ENCODE results near the gene VEGFB.

The VEGFB gene

DNA sequence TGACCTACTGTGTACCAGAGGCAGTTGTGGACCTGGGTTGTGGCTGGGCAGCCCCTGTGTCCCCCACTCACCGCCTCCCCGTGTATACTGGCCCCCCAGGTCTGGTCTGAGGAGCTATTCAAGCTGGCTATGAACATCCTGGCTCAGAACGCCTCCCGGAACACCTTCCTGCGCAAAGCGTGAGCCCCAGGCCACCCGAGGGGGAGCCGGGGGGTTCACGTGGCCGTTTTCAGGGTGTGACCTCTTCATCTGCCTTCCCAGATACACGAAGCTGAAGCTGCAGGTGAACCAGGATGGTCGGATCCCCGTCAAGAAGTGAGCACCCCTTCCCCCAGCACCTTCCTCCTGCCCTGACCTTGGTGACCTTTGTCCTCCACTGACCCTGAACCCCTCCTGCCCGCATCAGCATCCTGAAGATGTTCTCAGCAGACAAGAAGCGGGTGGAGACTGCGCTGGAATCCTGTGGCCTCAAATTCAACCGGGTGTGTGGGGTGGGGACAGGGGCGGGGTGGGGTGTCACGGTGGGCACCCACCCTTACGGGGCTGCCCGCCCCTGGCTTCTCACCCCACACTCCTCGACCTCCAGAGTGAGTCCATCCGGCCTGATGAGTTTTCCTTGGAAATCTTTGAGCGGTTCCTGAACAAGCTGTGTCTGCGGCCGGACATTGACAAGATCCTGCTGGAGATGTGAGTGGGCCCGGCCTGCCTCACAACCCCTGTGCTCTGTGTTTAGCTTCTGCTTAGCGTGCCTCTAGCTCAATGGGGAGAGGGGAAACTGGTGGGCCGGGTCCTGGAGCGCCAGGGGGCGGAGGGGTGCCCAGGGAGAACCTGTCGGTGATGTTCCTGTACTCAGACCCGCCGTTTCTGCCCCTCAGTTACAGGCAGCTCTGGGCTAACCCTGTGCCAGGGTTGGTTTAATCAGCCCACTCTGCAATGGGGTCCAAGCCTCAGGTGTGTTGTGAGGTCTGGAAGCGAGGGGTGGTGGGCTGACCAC lies 21.0 kb downstream of the VEGFB start:
- peaks cover 13% of the 10 kb centered on the region for H3K4me1 ChIP-seq (ENCODE audit: control insufficient read depth, insufficient read depth, low read length)
- H3K9ac ChIP-seq (ENCODE audit: low read depth, low read length): no peak overlapping the region
- H3K9me3 ChIP-seq (ENCODE audit: control insufficient read depth, insufficient read depth, low read length): no peaks in the 10 kb centered on the region
- no peaks in the 10 kb centered on the region for H3K27me3 ChIP-seq (ENCODE audit: control insufficient read depth, insufficient read depth, low read length)
- H3K4me3 ChIP-seq (ENCODE audit: low read depth, low read length): no peak overlapping the region
- peaks cover 64% of the 10 kb centered on the region for H3K36me3 ChIP-seq (ENCODE audit: control insufficient read depth, insufficient read depth, low read length)
- no peak overlapping the region for H3K27ac ChIP-seq (ENCODE audit: low read depth, low read length)

DNA sequence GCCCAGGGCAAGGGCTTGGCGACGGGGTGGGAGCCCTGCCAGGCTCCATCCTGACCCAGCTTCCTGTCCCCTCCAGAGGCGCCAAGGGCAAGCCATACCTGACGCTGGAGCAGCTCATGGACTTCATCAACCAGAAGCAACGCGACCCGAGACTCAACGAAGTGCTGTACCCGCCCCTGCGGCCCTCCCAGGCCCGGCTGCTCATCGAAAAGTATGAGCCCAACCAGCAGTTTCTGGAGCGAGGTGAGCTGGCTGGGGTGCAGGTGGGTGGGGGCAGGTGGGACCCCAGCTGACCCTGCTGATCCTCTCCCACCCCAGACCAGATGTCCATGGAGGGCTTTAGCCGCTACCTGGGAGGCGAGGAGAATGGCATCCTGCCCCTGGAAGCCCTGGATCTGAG lies 21.9 kb downstream of the VEGFB start:
- Histone ChIP-seq H3K36me3 (ENCODE audit: control insufficient read depth, insufficient read depth, low read length) (peaks cover 71% of the 10 kb centered on the region), H3K4me1 (ENCODE audit: control insufficient read depth, insufficient read depth, low read length) (peaks cover 8% of the 10 kb centered on the region), H3K9me3 (ENCODE audit: control insufficient read depth, insufficient read depth, low read length) (no peaks in the 10 kb centered on the region), H3K4me3 (ENCODE audit: low read depth, low read length) (no peak overlapping the region), H3K27me3 (ENCODE audit: control insufficient read depth, insufficient read depth, low read length) (no peaks in the 10 kb centered on the region), H3K9ac (ENCODE audit: low read depth, low read length) (no peak overlapping the region), H3K27ac (ENCODE audit: low read depth, low read length) (no peak overlapping the region)

DNA sequence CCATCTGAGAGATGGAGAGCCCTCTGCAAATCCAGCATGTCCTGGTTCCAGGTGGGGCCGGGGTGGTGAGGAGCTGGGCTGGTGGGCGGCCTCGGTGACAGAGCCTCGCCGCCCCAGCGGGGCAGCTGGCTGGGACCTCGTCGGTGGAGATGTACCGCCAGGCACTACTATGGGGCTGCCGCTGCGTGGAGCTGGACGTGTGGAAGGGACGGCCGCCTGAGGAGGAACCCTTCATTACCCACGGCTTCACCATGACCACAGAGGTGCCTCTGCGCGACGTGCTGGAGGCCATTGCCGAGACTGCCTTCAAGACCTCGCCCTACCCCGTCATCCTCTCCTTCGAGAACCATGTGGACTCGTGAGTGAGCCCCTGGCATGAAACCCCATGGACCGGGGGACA lies 24.0 kb downstream of the VEGFB start:
- Histone ChIP-seq H3K9ac (ENCODE audit: low read depth, low read length) (no peak overlapping the region), H3K9me3 (ENCODE audit: control insufficient read depth, insufficient read depth, low read length) (no peaks in the 10 kb centered on the region), H3K27me3 (ENCODE audit: control insufficient read depth, insufficient read depth, low read length) (no peaks in the 10 kb centered on the region), H3K27ac (ENCODE audit: low read depth, low read length) (no peak overlapping the region), H3K36me3 (ENCODE audit: control insufficient read depth, insufficient read depth, low read length) (peaks cover 89% of the 10 kb centered on the region), H3K4me1 (ENCODE audit: control insufficient read depth, insufficient read depth, low read length) (0 out of 2 replicates have a peak, but pooled peaks cover 1% of the 10 kb centered on the region), H3K4me3 (ENCODE audit: low read depth, low read length) (no peak overlapping the region)

DNA sequence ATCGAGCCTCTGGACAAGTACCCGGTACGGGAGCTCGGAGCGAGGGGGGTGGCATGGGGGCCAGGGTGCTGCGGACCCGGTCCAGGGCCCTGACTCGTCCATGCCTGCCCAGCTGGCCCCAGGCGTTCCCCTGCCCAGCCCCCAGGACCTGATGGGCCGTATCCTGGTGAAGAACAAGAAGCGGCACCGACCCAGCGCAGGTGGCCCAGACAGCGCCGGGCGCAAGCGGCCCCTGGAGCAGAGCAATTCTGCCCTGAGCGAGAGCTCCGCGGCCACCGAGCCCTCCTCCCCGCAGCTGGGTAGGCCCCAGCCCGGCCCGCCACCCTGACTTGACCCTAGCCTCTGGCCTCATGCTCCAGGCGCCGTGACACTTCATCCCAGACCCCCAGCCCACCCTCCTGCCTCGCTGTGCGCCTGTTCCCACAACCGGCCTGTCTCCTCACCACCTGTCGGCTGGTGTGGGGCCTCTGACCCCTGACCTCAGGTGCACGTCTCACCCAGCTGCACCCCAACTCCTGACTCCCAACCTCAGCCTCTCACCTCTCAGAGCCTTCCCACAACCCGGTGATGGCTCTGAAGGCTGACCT lies 24.7 kb downstream of the VEGFB start:
- Histone ChIP-seq H3K27me3 (ENCODE audit: control insufficient read depth, insufficient read depth, low read length) (no peaks in the 10 kb centered on the region), H3K27ac (ENCODE audit: low read depth, low read length) (no peak overlapping the region), H3K4me3 (ENCODE audit: low read depth, low read length) (no peak overlapping the region), H3K9me3 (ENCODE audit: control insufficient read depth, insufficient read depth, low read length) (no peaks in the 10 kb centered on the region), H3K36me3 (ENCODE audit: control insufficient read depth, insufficient read depth, low read length) (peaks cover 96% of the 10 kb centered on the region), H3K9ac (ENCODE audit: low read depth, low read length) (no peak overlapping the region), H3K4me1 (ENCODE audit: control insufficient read depth, insufficient read depth, low read length) (no peaks in the 10 kb centered on the region)

DNA sequence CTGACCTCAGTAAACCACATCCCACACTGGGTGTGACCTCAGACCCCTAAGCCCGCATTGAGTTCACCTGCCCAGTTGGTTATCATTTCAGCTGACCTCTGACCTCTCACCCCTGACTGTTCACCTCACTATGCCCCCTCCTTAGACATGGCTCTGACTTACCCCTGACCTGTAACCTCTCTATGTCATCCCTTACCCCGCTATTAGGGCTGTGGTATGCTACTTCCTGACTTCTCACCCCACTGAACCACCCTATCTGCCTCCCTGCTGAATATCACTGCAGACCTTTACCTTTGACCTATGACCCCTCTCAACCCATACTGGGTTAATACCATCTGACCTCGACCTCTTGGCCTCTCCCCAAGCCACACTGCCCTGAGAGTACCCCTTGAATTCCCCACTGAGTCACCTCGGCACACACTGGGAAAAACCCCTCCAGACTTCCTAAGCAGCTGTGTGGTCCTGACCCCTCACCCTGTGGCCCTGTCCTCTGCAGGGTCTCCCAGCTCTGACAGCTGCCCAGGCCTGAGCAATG lies 25.2 kb downstream of the VEGFB start:
- Histone ChIP-seq H3K9me3 (ENCODE audit: control insufficient read depth, insufficient read depth, low read length) (no peaks in the 10 kb centered on the region), H3K9ac (ENCODE audit: low read depth, low read length) (no peak overlapping the region), H3K36me3 (ENCODE audit: control insufficient read depth, insufficient read depth, low read length) (peaks cover 97% of the 10 kb centered on the region), H3K27ac (ENCODE audit: low read depth, low read length) (no peak overlapping the region), H3K4me1 (ENCODE audit: control insufficient read depth, insufficient read depth, low read length) (no peaks in the 10 kb centered on the region), H3K27me3 (ENCODE audit: control insufficient read depth, insufficient read depth, low read length) (no peaks in the 10 kb centered on the region), H3K4me3 (ENCODE audit: low read depth, low read length) (no peak overlapping the region)

DNA sequence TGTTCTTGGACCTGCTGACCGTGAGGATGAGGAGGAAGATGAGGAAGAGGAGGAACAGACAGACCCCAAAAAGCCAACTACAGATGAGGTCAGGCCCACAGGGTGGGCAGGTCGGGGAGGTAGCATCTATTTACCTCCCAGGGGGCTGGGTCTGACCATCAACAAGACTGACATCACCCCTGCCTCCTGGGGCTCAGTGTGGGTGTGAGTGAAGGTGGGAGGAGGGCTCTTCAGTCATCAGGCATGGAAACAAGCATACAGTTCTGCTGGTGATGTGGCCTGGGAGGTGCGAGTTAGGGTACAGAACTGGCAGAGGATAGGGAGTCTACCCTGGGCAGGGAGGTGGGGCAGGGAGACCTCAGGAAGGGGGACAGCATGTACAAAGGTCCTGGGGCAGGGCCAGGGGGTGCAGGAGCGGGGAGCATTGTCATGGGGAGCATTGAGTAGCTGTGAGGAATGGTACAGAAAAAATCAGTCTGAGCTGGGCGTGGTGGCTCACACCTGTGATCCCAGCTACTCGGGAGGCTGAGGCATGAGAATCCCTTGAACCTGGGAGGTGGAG lies 25.8 kb downstream of the VEGFB start:
- Histone ChIP-seq H3K9me3 (ENCODE audit: control insufficient read depth, insufficient read depth, low read length) (no peaks in the 10 kb centered on the region), H3K4me3 (ENCODE audit: low read depth, low read length) (no peak overlapping the region), H3K36me3 (ENCODE audit: control insufficient read depth, insufficient read depth, low read length) (peaks cover 93% of the 10 kb centered on the region), H3K27me3 (ENCODE audit: control insufficient read depth, insufficient read depth, low read length) (no peaks in the 10 kb centered on the region), H3K4me1 (ENCODE audit: control insufficient read depth, insufficient read depth, low read length) (no peaks in the 10 kb centered on the region), H3K27ac (ENCODE audit: low read depth, low read length) (no peak overlapping the region), H3K9ac (ENCODE audit: low read depth, low read length) (no peak overlapping the region)

DNA sequence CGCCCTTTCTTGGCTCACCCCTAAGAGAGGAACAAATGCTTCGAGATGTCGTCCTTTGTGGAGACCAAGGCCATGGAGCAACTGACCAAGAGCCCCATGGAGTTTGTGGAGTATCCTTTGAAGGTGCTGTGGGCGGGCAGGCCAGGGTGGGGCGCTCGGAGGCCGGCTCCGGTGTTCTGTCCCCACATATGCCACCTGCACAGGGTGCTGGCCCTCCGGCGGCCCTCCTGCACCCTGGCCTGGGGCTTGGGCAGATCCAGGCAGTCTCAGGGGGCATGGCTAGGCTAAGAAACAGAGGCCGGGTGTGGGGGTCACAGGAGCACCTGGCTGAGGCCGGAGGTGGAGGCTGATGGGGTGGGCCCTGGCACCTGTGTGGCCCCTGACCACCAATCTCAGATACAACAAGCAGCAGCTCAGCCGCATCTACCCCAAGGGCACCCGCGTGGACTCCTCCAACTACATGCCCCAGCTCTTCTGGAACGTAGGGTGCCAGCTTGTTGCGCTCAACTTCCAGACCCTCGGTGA lies 27.2 kb downstream of the VEGFB start:
- H3K27me3 ChIP-seq (ENCODE audit: control insufficient read depth, insufficient read depth, low read length): no peaks in the 10 kb centered on the region
- no peak overlapping the region for H3K9ac ChIP-seq (ENCODE audit: low read depth, low read length)
- H3K27ac ChIP-seq (ENCODE audit: low read depth, low read length): no peak overlapping the region
- no peaks in the 10 kb centered on the region for H3K9me3 ChIP-seq (ENCODE audit: control insufficient read depth, insufficient read depth, low read length)
- H3K36me3 ChIP-seq (ENCODE audit: control insufficient read depth, insufficient read depth, low read length): peaks cover 92% of the 10 kb centered on the region
- no peaks in the 10 kb centered on the region for H3K4me1 ChIP-seq (ENCODE audit: control insufficient read depth, insufficient read depth, low read length)
- H3K4me3 ChIP-seq (ENCODE audit: low read depth, low read length): no peak overlapping the region

DNA sequence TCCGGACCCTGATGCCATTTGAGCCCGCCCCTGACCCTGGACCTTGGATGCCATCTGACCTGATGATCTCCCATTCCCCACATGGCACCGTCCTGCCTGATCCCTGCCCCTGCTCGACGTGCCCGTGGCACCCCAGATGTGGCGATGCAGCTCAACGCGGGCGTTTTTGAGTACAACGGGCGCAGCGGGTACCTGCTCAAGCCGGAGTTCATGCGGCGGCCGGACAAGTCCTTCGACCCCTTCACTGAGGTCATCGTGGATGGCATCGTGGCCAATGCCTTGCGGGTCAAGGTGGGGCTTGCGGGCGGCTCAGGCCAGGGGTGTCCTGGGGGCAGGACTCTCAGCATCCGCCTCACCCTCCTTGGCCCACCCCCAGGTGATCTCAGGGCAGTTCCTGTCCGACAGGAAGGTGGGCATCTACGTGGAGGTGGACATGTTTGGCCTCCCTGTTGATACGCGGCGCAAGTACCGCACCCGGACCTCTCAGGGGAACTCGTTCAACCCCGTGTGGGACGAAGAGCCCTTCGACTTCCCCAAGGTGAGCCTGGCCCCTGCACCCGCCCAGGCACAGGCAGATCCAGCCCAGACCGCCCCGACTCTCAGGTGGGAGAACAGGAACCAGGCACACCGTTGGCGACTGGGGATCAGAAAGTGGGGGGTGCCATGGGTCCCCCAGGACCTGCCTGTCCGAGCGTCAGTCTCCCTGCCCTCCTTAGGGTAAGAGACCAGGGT lies 28.1 kb downstream of the VEGFB start:
- no peak overlapping the region for H3K27ac ChIP-seq (ENCODE audit: low read depth, low read length)
- H3K9me3 ChIP-seq (ENCODE audit: control insufficient read depth, insufficient read depth, low read length): no peaks in the 10 kb centered on the region
- H3K9ac ChIP-seq (ENCODE audit: low read depth, low read length): no peak overlapping the region
- peaks cover 86% of the 10 kb centered on the region for H3K36me3 ChIP-seq (ENCODE audit: control insufficient read depth, insufficient read depth, low read length)
- no peaks in the 10 kb centered on the region for H3K4me1 ChIP-seq (ENCODE audit: control insufficient read depth, insufficient read depth, low read length)
- H3K4me3 ChIP-seq (ENCODE audit: low read depth, low read length): no peak overlapping the region
- no peaks in the 10 kb centered on the region for H3K27me3 ChIP-seq (ENCODE audit: control insufficient read depth, insufficient read depth, low read length)

DNA sequence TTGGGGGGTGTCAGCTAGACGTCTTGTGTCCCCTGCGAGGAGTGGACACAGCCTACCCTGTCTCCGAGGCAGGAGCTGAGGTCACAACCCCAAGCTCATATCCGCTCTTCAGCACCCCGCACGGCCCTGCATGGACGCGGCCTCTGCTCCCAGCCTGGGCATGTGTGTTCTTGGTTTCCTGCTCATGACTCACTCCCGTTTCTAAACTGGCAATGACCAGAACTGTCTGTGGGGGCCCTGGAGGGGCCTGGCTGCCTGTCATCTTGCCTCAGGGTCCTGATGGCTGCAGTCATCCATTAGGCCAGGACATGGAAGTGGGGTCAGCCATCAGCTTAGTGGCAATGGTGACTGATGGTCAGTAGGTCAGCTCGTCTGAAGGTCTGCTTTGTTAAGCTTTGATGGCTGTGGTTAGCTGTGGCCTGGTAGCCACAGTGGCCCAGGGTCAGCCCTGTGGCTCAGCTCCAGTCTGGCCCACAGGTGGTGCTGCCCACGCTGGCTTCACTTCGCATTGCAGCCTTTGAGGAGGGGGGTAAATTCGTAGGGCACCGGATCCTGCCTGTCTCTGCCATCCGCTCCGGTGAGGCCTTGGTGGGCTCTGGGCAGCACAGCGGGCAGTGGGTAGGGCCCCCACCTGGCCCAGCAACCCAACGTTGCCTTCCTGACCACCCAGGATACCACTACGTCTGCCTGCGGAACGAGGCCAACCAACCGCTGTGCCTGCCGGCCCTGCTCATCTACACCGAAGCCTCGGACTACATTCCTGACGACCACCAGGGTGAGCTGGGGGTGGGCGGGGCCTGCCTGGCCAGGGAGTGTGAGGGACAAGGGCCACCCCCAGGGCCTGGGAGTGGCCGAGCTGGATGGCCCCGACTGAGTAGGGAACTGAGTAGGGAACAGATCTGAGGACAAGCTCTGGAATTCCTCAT lies 28.9 kb downstream of the VEGFB start:
- Histone ChIP-seq H3K9me3 (ENCODE audit: control insufficient read depth, insufficient read depth, low read length) (no peaks in the 10 kb centered on the region), H3K27ac (ENCODE audit: low read depth, low read length) (no peak overlapping the region), H3K27me3 (ENCODE audit: control insufficient read depth, insufficient read depth, low read length) (no peaks in the 10 kb centered on the region), H3K9ac (ENCODE audit: low read depth, low read length) (no peak overlapping the region), H3K4me1 (ENCODE audit: control insufficient read depth, insufficient read depth, low read length) (peaks cover under 1% of the 10 kb centered on the region), H3K36me3 (ENCODE audit: control insufficient read depth, insufficient read depth, low read length) (peaks cover 85% of the 10 kb centered on the region), H3K4me3 (ENCODE audit: low read depth, low read length) (no peak overlapping the region)

DNA sequence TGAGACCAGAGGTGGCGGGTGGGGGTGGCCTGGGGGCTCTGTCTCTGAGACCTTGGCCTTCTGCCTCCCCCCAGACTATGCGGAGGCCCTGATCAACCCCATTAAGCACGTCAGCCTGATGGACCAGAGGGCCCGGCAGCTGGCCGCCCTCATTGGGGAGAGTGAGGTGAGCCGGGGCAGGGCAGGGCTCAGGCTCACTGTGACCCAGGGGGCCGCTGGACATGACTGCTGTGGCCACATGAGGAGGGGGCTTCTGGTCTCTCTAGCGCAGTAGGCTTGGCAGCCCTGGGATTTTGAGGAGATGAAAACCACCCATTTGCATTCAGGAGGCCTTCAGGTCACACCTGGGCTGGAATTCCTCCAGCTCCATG lies 29.5 kb downstream of the VEGFB start:
- H3K27me3 ChIP-seq (ENCODE audit: control insufficient read depth, insufficient read depth, low read length): no peaks in the 10 kb centered on the region
- H3K9me3 ChIP-seq (ENCODE audit: control insufficient read depth, insufficient read depth, low read length): no peaks in the 10 kb centered on the region
- H3K27ac ChIP-seq (ENCODE audit: low read depth, low read length): no peak overlapping the region
- peaks cover 7% of the 10 kb centered on the region for H3K4me1 ChIP-seq (ENCODE audit: control insufficient read depth, insufficient read depth, low read length)
- H3K4me3 ChIP-seq (ENCODE audit: low read depth, low read length): no peak overlapping the region
- peaks cover 83% of the 10 kb centered on the region for H3K36me3 ChIP-seq (ENCODE audit: control insufficient read depth, insufficient read depth, low read length)
- no peak overlapping the region for H3K9ac ChIP-seq (ENCODE audit: low read depth, low read length)

Measured in HUES48 (cell line).